Heart right ventricle (tissue), 16 donors: ENCODE data around the gene RNF11. TPM values are rescaled to one million over a fixed set of nuclear protein-coding genes. Genes with fewer than 3 reads are reported as not detected.

Experiments used
- ATAC-seq, 8 donors: fragments of 200-7000 bp; cut with Tn5 transposase; one replicate each; pipeline ENCODE4 v1.9.1; 2020; ENCODE audit warnings: mild to moderate bottlenecking in 8 of 8, moderate library complexity in 8 of 8, moderate number of reproducible peaks in 1 of 8
- DNase-seq, 2 donors: peaks; one replicate each; pipeline ENCODE4 v3.0.0-alpha.2; 2020
- H3K27ac ChIP-seq, 10 donors: fragments of 200-600 bp; sonication (generic) in 2 of 10; one replicate each; pipeline versions ENCODE4 v1.5.0 to v1.8.0; 2020 to 2022; ENCODE audit warnings: mild to moderate bottlenecking in 3 of 10
- H3K27me3 ChIP-seq, 7 donors: fragments of 200-600 bp; one replicate each; pipeline ENCODE4 v1.8.0; 2021 to 2022; ENCODE audit warnings: mild to moderate bottlenecking in 2 of 7
- H3K36me3 ChIP-seq, 9 donors: fragments of 200-600 bp; sonication (generic) in 1 of 9; one replicate each; pipeline versions ENCODE4 v1.5.0 to v1.8.0; 2020 to 2022; ENCODE audit warnings: mild to moderate bottlenecking in 2 of 9
- H3K4me1 ChIP-seq, 9 donors: fragments of 200-600 bp; sonication (generic) in 1 of 9; one replicate each; pipeline versions ENCODE4 v1.5.0 to v1.8.0; 2020 to 2022; ENCODE audit warnings: mild to moderate bottlenecking in 4 of 9
- H3K4me3 ChIP-seq, 10 donors: fragments of 200-600 bp; sonication (generic) in 2 of 10; one replicate each; pipeline versions ENCODE4 v1.5.0 to v1.8.0; 2020 to 2022; ENCODE audit warnings: mild to moderate bottlenecking in 7 of 10, moderate library complexity in 2 of 10
- H3K9me3 ChIP-seq, 11 donors: fragments of 200-600 bp in 10 of 11; sonication (generic) in 2 of 11; one replicate each; pipeline versions ENCODE4 v1.5.0 to v1.8.0; 2013 to 2022; ENCODE audit warnings: mild to moderate bottlenecking in 2 of 11, control low read depth in 1 of 11, moderate library complexity in 1 of 11
- WGBS, 2 donors: extraction: QIAGEN DNeasy Blood & Tissue Kit; methylation state at CpG; one replicate each; pipeline ENCODE4 v1.1.7; 2013; ENCODE audit warnings: inconsistent platforms in 1 of 2; 5-methylcytosine and 5-hydroxymethylcytosine counted together
- intact Hi-C, 10 donors: fragments of 100-400 bp; cut with DNase I; formaldehyde crosslinking; loops; one replicate each; pipeline versions ENCODE4 v1.11.1 to v1.14.2; 2022
- polyA plus RNA-seq, 2 donors: library from polyadenylated mRNA; stranded (reverse); fragments of 200-250 nt; gene quantifications; one replicate each; pipeline ENCODE4 v1.2.3, GENCODE V29; 2013
- total RNA-seq, 10 donors: library from RNA; stranded (reverse); fragmentation: NEBNext Ultra II Directional in 3 of 10; extraction: Animal tissue kit (Norgen Biotek cat#: 25700) in 3 of 10; gene quantifications; one replicate each; pipeline versions ENCODE4 v1.2.1 to v1.2.4, GENCODE V29; 2021 to 2023
- TF ChIP-seq, protein P1 (sequence below), 9 donors: fragments of 200-600 bp; sonication (generic) in 2 of 9; IDR thresholded peaks; one replicate each; pipeline versions ENCODE4 v1.5.0 to v1.8.0; 2021 to 2022; ENCODE audit warnings: antibody characterized with exemption in 9 of 9, mild to moderate bottlenecking in 5 of 9, moderate library complexity in 1 of 9
- donor health status: Arrhythmogenic right ventricular cardiomyopathy.
- donor health status: ischemic (EF 13 %, LVEDD 7.1; RV severe dilation, severe dysfunction).
- donor health status: healthy with polysubstance abuse.
- donor health status: DM: no; HTN: yes; CAD: no.
- donor health status: DM: no; HTN: no; CAD: no.
- donor health status: ischemic (EF 25% LVEDD 6.9; RV normal size, moderate dysfunction).
- donor health status: ischemic (EF 25% LVEDD 5.7; RV mildly dilated, moderate dysfunction).
- donor health status: healthy.
- donor health status: DM: yes; HTN: yes; CAD: no.
- donor health status: Ischemic cardiomyopathy.
- donor health status: ischemic (EF 35%, LVEDD 5.7; RV mildly dilated, moderate dysfunction).
- donor health status: nonischemic (EF 11% LVEDD 7.7; RV severe dilation, severe dysfunction).
- donor health status: DM: yes; HTN: yes; CAD: no.
- donor health status: PGD.
- donor health status: ischemic (EF 29% LVEDD 5.4; RV normal size, mild dysfunction).
- donor health status: nonischemic (EF 23%, LVEDD 6.1; RV moderate dilation, normal function).

RNF11 gene
- total and polyA plus RNA-seq, 12 donors, result 33.5 to 157 (median 114) TPM

DNA sequence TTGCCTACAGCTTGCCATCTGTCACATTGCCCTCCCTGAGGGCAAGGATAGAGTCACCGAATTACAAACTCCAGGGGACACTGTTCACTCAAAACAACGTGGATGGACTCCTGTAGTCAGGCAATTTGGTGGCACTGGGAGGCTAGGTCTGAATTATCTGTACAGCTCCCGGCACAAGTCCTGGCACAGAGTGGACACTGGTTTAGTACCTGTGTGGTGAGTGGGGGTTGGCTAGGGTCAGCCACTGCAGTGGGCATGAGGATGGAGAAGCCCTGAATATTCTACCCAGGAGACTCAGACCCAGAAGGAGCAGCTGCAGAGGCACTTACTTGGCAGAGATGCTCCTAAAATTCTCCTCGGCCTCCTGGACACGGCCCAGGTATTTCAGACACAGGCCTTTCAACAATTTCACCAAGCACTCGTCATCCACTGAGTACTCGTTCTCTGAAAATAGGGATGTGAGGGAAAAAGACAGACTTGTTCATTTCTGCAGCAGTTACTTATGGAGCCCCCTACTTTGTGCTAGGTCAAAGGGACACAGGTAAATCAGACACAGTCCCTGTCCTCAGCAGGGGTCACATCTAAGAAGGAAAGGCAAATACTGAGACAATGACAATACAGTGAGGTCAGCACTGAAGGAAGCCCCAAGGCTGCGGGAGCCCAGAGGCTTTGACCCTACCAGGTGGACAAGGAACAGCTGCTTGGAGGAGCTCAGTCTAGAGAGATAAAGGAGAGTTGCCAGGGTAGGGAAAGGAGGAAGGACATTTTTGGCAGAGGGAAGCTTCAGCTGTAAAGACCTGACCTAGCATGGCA, 53.8 kb downstream of the RNF11 start:
- H3K36me3 ChIP-seq, result peaks cover 0 to 30% (median 0%) of the 10 kb centered on the region in 9 donors
- no peak for ATAC-seq
- 82% methylated on average over 8 of the region's 8 CpGs for WGBS, 2 donors
- TF ChIP-seq, protein P1, sequence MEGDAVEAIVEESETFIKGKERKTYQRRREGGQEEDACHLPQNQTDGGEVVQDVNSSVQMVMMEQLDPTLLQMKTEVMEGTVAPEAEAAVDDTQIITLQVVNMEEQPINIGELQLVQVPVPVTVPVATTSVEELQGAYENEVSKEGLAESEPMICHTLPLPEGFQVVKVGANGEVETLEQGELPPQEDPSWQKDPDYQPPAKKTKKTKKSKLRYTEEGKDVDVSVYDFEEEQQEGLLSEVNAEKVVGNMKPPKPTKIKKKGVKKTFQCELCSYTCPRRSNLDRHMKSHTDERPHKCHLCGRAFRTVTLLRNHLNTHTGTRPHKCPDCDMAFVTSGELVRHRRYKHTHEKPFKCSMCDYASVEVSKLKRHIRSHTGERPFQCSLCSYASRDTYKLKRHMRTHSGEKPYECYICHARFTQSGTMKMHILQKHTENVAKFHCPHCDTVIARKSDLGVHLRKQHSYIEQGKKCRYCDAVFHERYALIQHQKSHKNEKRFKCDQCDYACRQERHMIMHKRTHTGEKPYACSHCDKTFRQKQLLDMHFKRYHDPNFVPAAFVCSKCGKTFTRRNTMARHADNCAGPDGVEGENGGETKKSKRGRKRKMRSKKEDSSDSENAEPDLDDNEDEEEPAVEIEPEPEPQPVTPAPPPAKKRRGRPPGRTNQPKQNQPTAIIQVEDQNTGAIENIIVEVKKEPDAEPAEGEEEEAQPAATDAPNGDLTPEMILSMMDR (IDR thresholded peaks at IDR 0.05), result no peak
- H3K4me1 ChIP-seq, result peaks cover 0 to 6% (median 3%) of the 10 kb centered on the region in 9 donors
- DNase-seq, result no peak
- H3K9me3 ChIP-seq, result no peaks in the 10 kb centered on the region
- intact Hi-C loops, result loop anchor here in 3 of 10 donors (10.0 kb wide), 1 partner anchor 55 kb away; the partner anchor contains the start of gene RNF11 (in 3 of the 3)
- no peaks in the 10 kb centered on the region for H3K27me3 ChIP-seq
- H3K4me3 ChIP-seq, result no peak overlapping the region
- no peak overlapping the region for H3K27ac ChIP-seq

DNA sequence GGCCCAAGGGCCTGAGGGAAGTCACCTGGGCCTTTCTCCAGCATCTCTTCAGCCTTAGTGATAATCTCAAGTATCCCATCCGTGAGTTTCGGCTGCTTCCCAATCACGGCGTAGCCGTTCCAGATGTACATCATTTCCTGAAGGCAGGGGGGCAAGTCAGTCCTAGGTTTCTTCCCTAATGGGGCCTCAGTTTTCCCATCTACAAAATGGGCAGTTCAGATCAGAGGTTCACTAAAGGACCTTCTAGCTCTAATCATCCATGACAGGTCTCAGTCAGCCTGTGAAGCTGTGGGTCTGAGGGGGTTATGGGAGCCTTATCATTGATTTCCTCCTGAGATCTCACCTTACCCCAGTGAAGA, 54.4 kb downstream of the RNF11 start:
- Histone ChIP-seq H3K4me1 (no peaks in the 10 kb centered on the region), H3K27me3 (no peaks in the 10 kb centered on the region), H3K36me3 (peaks cover 0 to 30% (median 0%) of the 10 kb centered on the region in 9 donors), H3K27ac (no peak overlapping the region), H3K4me3 (no peak overlapping the region), H3K9me3 (no peaks in the 10 kb centered on the region)
- WGBS, 2 donors, result 69 to 82% methylated on average over 5 of the region's 5 CpGs
- intact Hi-C loops, result loop anchor here in 3 of 10 donors (10.0 kb wide), 1 partner anchor 56 kb away; the partner anchor contains the start of gene RNF11 (in 3 of the 3)
- TF ChIP-seq, protein P1 (IDR thresholded peaks at IDR 0.05), result no peak
- ATAC-seq (no peak), DNase-seq (no peak)

DNA sequence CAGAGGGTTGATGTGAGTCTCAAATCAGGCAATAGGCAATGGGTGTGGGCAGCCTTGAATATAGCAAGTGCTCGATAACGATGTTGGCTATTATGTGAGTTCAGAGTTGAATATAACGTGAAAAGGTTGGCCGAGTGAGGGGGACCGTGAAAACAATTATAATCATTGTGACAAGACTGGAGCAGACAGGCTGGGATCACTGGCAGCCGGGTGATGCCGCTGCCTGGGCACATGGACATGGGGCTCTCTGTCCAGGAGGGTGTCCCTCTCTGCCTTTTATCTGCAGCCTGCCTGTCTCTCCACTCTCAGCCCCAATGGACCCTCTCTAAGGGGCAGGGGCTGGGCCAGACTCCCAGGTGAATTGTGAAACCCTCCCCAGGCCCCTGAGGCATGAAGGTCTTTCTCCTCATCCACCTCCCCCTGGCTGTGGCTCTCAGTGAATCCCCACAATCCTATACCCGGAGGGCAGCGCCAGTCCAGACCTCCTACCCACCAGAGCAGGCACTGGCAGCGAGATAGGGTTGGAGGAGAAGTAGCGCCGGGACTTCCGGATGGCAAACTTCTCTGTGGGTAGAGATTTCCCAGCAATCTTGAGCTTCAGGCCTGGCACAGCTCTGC, 57.9 kb downstream of the RNF11 start:
- 92 to 93% methylated on average over 13 of the region's 13 CpGs for WGBS, 2 donors
- H3K27ac ChIP-seq, result no peak overlapping the region
- no peaks in the 10 kb centered on the region for H3K27me3 ChIP-seq
- DNase-seq, result no peak
- intact Hi-C loops, result loop anchor here in 3 of 10 donors (10.0 kb wide), 1 partner anchor 59 kb away; the partner anchor contains the start of gene RNF11 (in 3 of the 3)
- no peak for ATAC-seq
- TF ChIP-seq, protein P1 (IDR thresholded peaks at IDR 0.05), result no peak
- no peak overlapping the region for H3K4me3 ChIP-seq
- peaks cover 0 to 14% (median 0%) of the 10 kb centered on the region in 9 donors for H3K36me3 ChIP-seq
- H3K4me1 ChIP-seq, result peaks cover 3 to 18% (median 12%) of the 10 kb centered on the region in 9 donors
- no peaks in the 10 kb centered on the region for H3K9me3 ChIP-seq

DNA sequence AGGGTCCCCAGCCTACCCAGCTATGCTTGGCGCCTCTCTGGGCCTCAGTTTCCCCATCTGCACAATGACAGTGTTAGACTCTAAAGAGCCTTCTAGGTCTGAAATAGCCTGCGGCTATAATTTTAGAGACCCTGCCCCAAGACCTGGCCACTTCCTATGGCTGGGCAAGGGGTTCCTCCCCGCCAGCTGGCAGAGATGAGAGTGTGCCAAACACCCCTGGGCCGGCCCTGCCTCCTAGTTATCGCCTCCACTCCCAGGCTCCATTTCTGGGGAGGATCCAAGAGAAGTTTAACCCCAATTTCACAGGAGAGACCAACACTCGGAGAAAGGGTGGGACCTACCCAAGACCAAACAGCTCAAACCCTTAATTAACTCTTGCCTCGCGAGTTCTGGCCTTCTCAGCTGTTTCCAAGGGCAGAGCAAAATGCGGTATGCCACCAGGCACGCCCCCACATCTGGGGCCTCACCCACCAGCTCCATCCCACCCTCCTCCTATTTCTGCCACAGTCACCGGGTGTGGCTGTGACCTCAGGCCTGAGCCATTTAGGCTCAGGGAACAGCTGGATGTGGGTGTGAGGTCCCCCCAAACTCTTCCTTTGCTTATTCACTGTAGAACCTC, 58.6 kb downstream of the RNF11 start:
- Histone ChIP-seq H3K4me3 (no peak overlapping the region), H3K27ac (no peak overlapping the region), H3K4me1 (peaks cover 3 to 18% (median 12%) of the 10 kb centered on the region in 9 donors), H3K9me3 (no peaks in the 10 kb centered on the region), H3K36me3 (peaks cover 0 to 8% (median 0%) of the 10 kb centered on the region in 9 donors), H3K27me3 (no peaks in the 10 kb centered on the region)
- whole genome bisulfite sequencing, 2 donors, result 74 to 78% methylated on average over 11 of the region's 11 CpGs
- intact Hi-C loops, result loop anchor here in 5 of 10 donors (5.0 to 10.0 kb wide), 3 partner anchors 57 to 102 kb away; partner anchors contain the start of gene RNF11 (in 4 of the 5)
- TF ChIP-seq, protein P1 (IDR thresholded peaks at IDR 0.05), result no peak
- DNase-seq, result no peak
- no peak for ATAC-seq
